SK-N-SH (cell line): ENCODE results near the gene NCBP2L. TPM values are rescaled to one million over a fixed set of nuclear protein-coding genes. Genes with fewer than 3 reads are reported as not detected.

Source experiments
- CTCF ChIA-PET: fragments of 300-600, 350-600 bp; formaldehyde crosslinking; extraction: SDS; loops from one replicate; lab custom pipeline; 2021; lab: Yijun Ruan, JAX
- POLR2A ChIA-PET: fragments of 350-600 bp; sonication (Branson Sonifier 250); formaldehyde crosslinking; extraction: SDS; loops from one replicate; lab custom pipeline; 2020; ENCODE audit warnings: antibody characterized with exemption, inconsistent platforms; lab: Yijun Ruan, JAX
- DNase-seq: peaks from one replicate; pipeline ENCODE4 v3.0.0; 2012
- H2AFZ ChIP-seq: fragments of 200-600 bp; sonication (generic); 2 replicates; pipeline ENCODE4 v1.8.1; 2016; ENCODE audit warnings: antibody characterized with exemption, mild to moderate bottlenecking, low read depth
- H3F3A ChIP-seq: fragments of 200-600 bp; sonication (generic); replicated peaks from 2 replicates; pipeline ENCODE3; 2016; ENCODE audit warnings: antibody characterized with exemption, mild to moderate bottlenecking; ENCODE audit not compliant: insufficient read depth
- H3K27ac ChIP-seq, 2 experiments: fragments of 200-500 bp in 1 of 2; fragments of 200-600 bp in 1 of 2; sonication (Bioruptor generic) in 1 of 2; sonication (generic), shearing (Covaris generic) in 1 of 2; 2 replicates each; pipeline versions ENCODE4 v1.5.1 to v1.6.1; 2014 to 2016; ENCODE audit warnings: low read depth in 2 of 2, inconsistent platforms in 1 of 2, low read length in 1 of 2, mild to moderate bottlenecking in 1 of 2, mixed read lengths in 1 of 2
- H3K27me3 ChIP-seq: fragments of 200-600 bp; sonication (generic), shearing (Covaris generic); 2 replicates; pipeline ENCODE4 v1.6.1; 2016; ENCODE audit warnings: mixed run types; ENCODE audit not compliant: insufficient read depth
- H3K36me3 ChIP-seq, 2 experiments: fragments of 200-500 bp in 1 of 2; fragments of 200-600 bp in 1 of 2; sonication (Bioruptor generic) in 1 of 2; sonication (generic) in 1 of 2; replicated peaks in 1 of 2; 2 replicates each; pipeline versions ENCODE3 to v1.5.1; 2014 to 2016; ENCODE audit warnings: low read length in 1 of 2, mild to moderate bottlenecking in 1 of 2; ENCODE audit not compliant: insufficient read depth in 2 of 2, control insufficient read depth in 1 of 2
- H3K4me1 ChIP-seq, 2 experiments: fragments of 200-500 bp in 1 of 2; fragments of 200-600 bp in 1 of 2; sonication (Bioruptor generic) in 1 of 2; sonication (generic), shearing (Covaris generic) in 1 of 2; 2 replicates each; pipeline versions ENCODE4 v1.5.1 to v1.6.1; 2014 to 2016; ENCODE audit warnings: low read depth in 1 of 2, low read length in 1 of 2, mixed run types in 1 of 2; ENCODE audit not compliant: insufficient read depth in 2 of 2, control insufficient read depth in 1 of 2
- H3K4me2 ChIP-seq: fragments of 200-600 bp; sonication (generic), shearing (Covaris generic); 2 replicates; pipeline ENCODE4 v1.6.1; 2017; ENCODE audit warnings: mixed run types
- H3K4me3 ChIP-seq, 2 experiments: fragments of 200-500 bp in 1 of 2; fragments of 200-600 bp in 1 of 2; sonication (Bioruptor generic) in 1 of 2; sonication (generic), shearing (Covaris generic) in 1 of 2; 2 replicates each; pipeline versions ENCODE4 v1.5.1 to v1.8.1; 2014 to 2016; ENCODE audit warnings: low read depth in 2 of 2, inconsistent platforms in 1 of 2, low read length in 1 of 2, mild to moderate bottlenecking in 1 of 2, mixed read lengths in 1 of 2, moderate library complexity in 1 of 2
- H3K79me2 ChIP-seq: fragments of 200-600 bp; sonication (generic); 2 replicates; pipeline ENCODE4 v1.8.1; 2017; ENCODE audit warnings: mild to moderate bottlenecking; ENCODE audit not compliant: insufficient read depth
- H3K9ac ChIP-seq: fragments of 200-600 bp; sonication (generic); 2 replicates; pipeline ENCODE4 v1.6.1; 2017; ENCODE audit warnings: mixed run types
- H3K9me2 ChIP-seq: fragments of 200-600 bp; sonication (generic); 2 replicates; pipeline ENCODE4 v1.6.1; 2017; ENCODE audit warnings: mixed run types
- H3K9me3 ChIP-seq: fragments of 200-600 bp; sonication (generic); 2 replicates; pipeline ENCODE4 v1.6.1; 2017; ENCODE audit warnings: mixed run types, mild to moderate bottlenecking, moderate library complexity
- H4K20me1 ChIP-seq: fragments of 200-600 bp; sonication (generic); 2 replicates; pipeline ENCODE4 v1.6.1; 2017; ENCODE audit warnings: mild to moderate bottlenecking, mixed run types; ENCODE audit not compliant: insufficient read depth
- FOSL2 ChIP-seq: IDR thresholded peaks from 2 replicates; pipeline ENCODE4 v1.4.0; 2012; ENCODE audit warnings: low read depth, mild to moderate bottlenecking, moderate library complexity, borderline replicate concordance
- FOXM1 ChIP-seq: IDR thresholded peaks from 2 replicates; pipeline ENCODE4 v1.4.0; 2012; ENCODE audit warnings: low read depth, mild to moderate bottlenecking
- IRF3 ChIP-seq: fragments of 150-350 bp; IDR thresholded peaks from 2 replicates; pipeline ENCODE4 v1.6.1; 2016; ENCODE audit warnings: mild to moderate bottlenecking, low read depth, low read length
- MXI1 ChIP-seq: IDR thresholded peaks from 2 replicates; pipeline ENCODE4 v1.6.1; 2012; ENCODE audit warnings: mild to moderate bottlenecking, low read depth, low read length, improper control_type of control experiment
- NFIC ChIP-seq: IDR thresholded peaks from 2 replicates; pipeline ENCODE4 v1.4.0; 2012; ENCODE audit warnings: borderline replicate concordance
- RCOR1 ChIP-seq: fragments of 150-350 bp; IDR thresholded peaks from 2 replicates; pipeline ENCODE4 v1.6.1; 2017; ENCODE audit warnings: antibody characterized with exemption, low read length
- RFX5 ChIP-seq: IDR thresholded peaks from 2 replicates; pipeline ENCODE4 v1.6.1; 2012; ENCODE audit warnings: mild to moderate bottlenecking, improper control_type of control experiment, low read length
- SIN3A ChIP-seq: IDR thresholded peaks from 2 replicates; pipeline ENCODE4 v1.6.1; 2012; ENCODE audit warnings: low read depth, mild to moderate bottlenecking, low read length, moderate library complexity, borderline replicate concordance
- SMC3 ChIP-seq: IDR thresholded peaks from 2 replicates; pipeline ENCODE4 v1.6.1; 2012; ENCODE audit warnings: low read depth, low read length, improper control_type of control experiment
- TEAD4 ChIP-seq: IDR thresholded peaks from 2 replicates; pipeline ENCODE4 v1.4.0; 2012; ENCODE audit warnings: mild to moderate bottlenecking, borderline replicate concordance; ENCODE audit not compliant: insufficient read depth
- WGBS: methylation state at CpG from one replicate; pipeline ENCODE4 v1.1.6; 2017; ENCODE audit warnings: low lambda C conversion rate; 5-methylcytosine and 5-hydroxymethylcytosine counted together
- polyA plus RNA-seq, 3 experiments: library from polyadenylated mRNA; depleted of rRNA; stranded (reverse); fragments of >200 nt; gene quantifications; 2 replicates each; pipeline ENCODE4 v1.2.3, GENCODE V29; 2012
- TF ChIP-seq, protein P1 (sequence below): IDR thresholded peaks from 2 replicates; pipeline ENCODE4 v1.6.1; 2012; ENCODE audit warnings: mild to moderate bottlenecking, low read depth, low read length, moderate library complexity

NCBP2L gene
- polyA plus RNA-seq, 1 of the 3 experiments (the other 2 are of a cell fraction), result not detected

- no peak for TF ChIP-seq SMC3
Measured at GRCh38 chrX:107733686-107734085, 43.8 kb upstream of the NCBP2L start (continued).

GRCh38 chrX:107734646-107735045 lies 42.9 kb upstream of the NCBP2L start:
- CTCF ChIA-PET, result interaction anchor here (1.0 to 2.8 kb wide), 2 partner anchors 17 to 43 kb away, joined by 3 to 8 read pairs; partner anchors contain the start of gene NCBP2L
- WGBS, result 31% methylated on average over 3 of the region's 3 CpGs

More at GRCh38 chrX:107734646-107735045, 42.9 kb upstream of the NCBP2L start:
- Histone ChIP-seq H3K4me3 (no peak overlapping the region), H3K9me2 (no peaks in the 10 kb centered on the region), H3K9ac (no peak overlapping the region), H3K4me2 (no peak overlapping the region), H3K79me2 (no peaks in the 10 kb centered on the region), H3K9me3 (no peaks in the 10 kb centered on the region), H4K20me1 (no peaks in the 10 kb centered on the region), H3K27ac (no peak overlapping the region), H3K27me3 (peaks cover 25% of the 10 kb centered on the region; the same call in 1 of the 2 replicates), H3K36me3 (no peaks in the 10 kb centered on the region), H2AFZ (no peak overlapping the region), H3K4me1 (peaks cover 0 to 3% of the 10 kb centered on the region in 2 experiments; a peak in 1 of 4 replicates), H3F3A (no peaks in the 10 kb centered on the region)
- DNase-seq, result no peak
- TF ChIP-seq SIN3A, result no peak
- no peak for TF ChIP-seq TEAD4
- no peak for TF ChIP-seq MXI1
- TF ChIP-seq RCOR1, result no peak
- TF ChIP-seq FOXM1, result no peak
- no peak for TF ChIP-seq RFX5
- TF ChIP-seq FOSL2, result no peak
- no peak for TF ChIP-seq IRF3
- TF ChIP-seq, protein P1, sequence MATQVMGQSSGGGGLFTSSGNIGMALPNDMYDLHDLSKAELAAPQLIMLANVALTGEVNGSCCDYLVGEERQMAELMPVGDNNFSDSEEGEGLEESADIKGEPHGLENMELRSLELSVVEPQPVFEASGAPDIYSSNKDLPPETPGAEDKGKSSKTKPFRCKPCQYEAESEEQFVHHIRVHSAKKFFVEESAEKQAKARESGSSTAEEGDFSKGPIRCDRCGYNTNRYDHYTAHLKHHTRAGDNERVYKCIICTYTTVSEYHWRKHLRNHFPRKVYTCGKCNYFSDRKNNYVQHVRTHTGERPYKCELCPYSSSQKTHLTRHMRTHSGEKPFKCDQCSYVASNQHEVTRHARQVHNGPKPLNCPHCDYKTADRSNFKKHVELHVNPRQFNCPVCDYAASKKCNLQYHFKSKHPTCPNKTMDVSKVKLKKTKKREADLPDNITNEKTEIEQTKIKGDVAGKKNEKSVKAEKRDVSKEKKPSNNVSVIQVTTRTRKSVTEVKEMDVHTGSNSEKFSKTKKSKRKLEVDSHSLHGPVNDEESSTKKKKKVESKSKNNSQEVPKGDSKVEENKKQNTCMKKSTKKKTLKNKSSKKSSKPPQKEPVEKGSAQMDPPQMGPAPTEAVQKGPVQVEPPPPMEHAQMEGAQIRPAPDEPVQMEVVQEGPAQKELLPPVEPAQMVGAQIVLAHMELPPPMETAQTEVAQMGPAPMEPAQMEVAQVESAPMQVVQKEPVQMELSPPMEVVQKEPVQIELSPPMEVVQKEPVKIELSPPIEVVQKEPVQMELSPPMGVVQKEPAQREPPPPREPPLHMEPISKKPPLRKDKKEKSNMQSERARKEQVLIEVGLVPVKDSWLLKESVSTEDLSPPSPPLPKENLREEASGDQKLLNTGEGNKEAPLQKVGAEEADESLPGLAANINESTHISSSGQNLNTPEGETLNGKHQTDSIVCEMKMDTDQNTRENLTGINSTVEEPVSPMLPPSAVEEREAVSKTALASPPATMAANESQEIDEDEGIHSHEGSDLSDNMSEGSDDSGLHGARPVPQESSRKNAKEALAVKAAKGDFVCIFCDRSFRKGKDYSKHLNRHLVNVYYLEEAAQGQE, result no peak
- TF ChIP-seq SMC3, result no peak
- no peak for TF ChIP-seq NFIC
- POLR2A ChIA-PET, result no interaction called here
